Measurements from ENCODE around the gene RADIL.

Gene RADIL

GRCh38 chr7:4753598-4754432 is 129.7 kb downstream of the RADIL start:
- Histone ChIP-seq H3K27me3 (ENCODE audit: insufficient read depth, low read length) (no peaks in the 10 kb centered on the region), H3K27ac (ENCODE audit: low read depth, low read length) (no peak overlapping the region), H3K4me1 (ENCODE audit: insufficient read depth, low read length) (no peaks in the 10 kb centered on the region), H3K9ac (ENCODE audit: low read depth, low read length) (no peak overlapping the region), H3K9me3 (ENCODE audit: insufficient read depth, low read depth, low read length) (no peaks in the 10 kb centered on the region), H3K36me3 (ENCODE audit: insufficient read depth, low read length) (peaks cover 16% of the 10 kb centered on the region; the same call in 1 of the 2 replicates), H3K4me3 (ENCODE audit: low read length) (no peak overlapping the region)
- WGBS, result 59% methylated on average over 31 of the region's 31 CpGs

DNA sequence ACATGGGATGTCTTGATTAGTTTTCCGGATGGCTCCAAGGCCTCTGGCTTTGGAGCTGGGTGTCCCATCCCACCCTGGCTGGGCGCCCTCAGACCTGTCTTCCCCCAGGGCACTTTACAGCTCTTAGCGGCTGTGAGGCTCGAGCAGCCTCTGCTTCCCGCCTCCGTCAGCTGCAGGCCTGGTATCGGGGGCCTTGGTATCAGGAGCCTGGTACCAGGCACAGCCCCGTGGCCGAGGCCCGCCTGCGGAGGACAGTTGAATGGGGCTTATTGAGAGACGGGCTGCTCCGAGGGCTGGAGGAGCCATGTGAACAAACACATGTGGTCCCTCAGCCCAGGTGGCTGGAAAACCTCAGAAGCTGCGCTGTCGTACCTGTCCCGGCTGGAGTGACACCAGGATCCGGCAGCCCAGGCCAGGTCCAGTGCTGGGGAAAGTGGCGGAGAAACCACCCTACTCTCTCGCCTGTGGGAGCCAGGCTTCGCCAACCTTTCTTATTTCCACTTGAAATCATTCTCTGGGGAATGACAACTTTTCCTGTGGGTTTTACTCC is 132.0 kb downstream of the RADIL start:
- Histone ChIP-seq H3K27ac (ENCODE audit: low read depth, low read length) (no peak overlapping the region), H3K4me1 (ENCODE audit: insufficient read depth, low read length) (no peaks in the 10 kb centered on the region), H3K36me3 (ENCODE audit: insufficient read depth, low read length) (peaks cover 17% of the 10 kb centered on the region; the same call in 1 of the 2 replicates), H3K9ac (ENCODE audit: low read depth, low read length) (no peak overlapping the region), H3K9me3 (ENCODE audit: insufficient read depth, low read depth, low read length) (no peaks in the 10 kb centered on the region), H3K4me3 (ENCODE audit: low read length) (no peak overlapping the region), H3K27me3 (ENCODE audit: insufficient read depth, low read length) (peaks cover 6% of the 10 kb centered on the region)
- 95% methylated on average over 20 of the region's 20 CpGs for WGBS

- 95% methylated on average over 15 of the region's 15 CpGs for WGBS
- Histone ChIP-seq H3K4me3 (ENCODE audit: low read length) (no peak overlapping the region), H3K27me3 (ENCODE audit: insufficient read depth, low read length) (peaks cover 14% of the 10 kb centered on the region), H3K27ac (ENCODE audit: low read depth, low read length) (no peak overlapping the region), H3K9ac (ENCODE audit: low read depth, low read length) (no peak overlapping the region), H3K4me1 (ENCODE audit: insufficient read depth, low read length) (peaks cover 5% of the 10 kb centered on the region; the same call in 1 of the 2 replicates), H3K36me3 (ENCODE audit: insufficient read depth, low read length) (0 out of 2 replicates have a peak, but pooled peaks cover 7% of the 10 kb centered on the region), H3K9me3 (ENCODE audit: insufficient read depth, low read depth, low read length) (no peaks in the 10 kb centered on the region)
Measured at GRCh38 chr7:4749798-4750197, 133.7 kb downstream of the RADIL start.

DNA sequence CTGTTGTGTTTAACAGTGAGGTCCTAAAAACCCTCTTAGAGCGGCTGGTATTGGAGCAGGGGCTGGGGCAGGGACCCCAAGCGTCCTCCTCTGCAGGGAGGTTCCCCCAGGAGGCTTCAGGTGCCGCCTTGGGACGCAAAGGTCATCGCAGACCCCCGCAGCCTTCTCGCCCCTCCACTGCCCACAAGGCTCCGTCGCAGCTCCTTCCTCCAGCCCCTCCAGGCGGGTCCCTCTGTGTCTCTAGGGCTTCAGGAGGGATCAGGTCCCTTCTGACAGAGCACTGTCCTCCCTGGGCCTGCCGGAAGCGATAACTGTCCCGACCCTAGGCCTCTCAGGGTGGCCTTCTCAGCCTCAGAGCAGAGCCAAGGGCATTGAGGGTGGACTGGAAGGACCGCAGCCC is 134.2 kb downstream of the RADIL start:
- peaks cover 7% of the 10 kb centered on the region; the same call in 1 of the 2 replicates for H3K4me1 ChIP-seq (ENCODE audit: insufficient read depth, low read length)
- 0 out of 2 replicates have a peak, but pooled peaks cover 7% of the 10 kb centered on the region for H3K36me3 ChIP-seq (ENCODE audit: insufficient read depth, low read length)
- H3K27ac ChIP-seq (ENCODE audit: low read depth, low read length), result no peak overlapping the region
- H3K9me3 ChIP-seq (ENCODE audit: insufficient read depth, low read depth, low read length), result no peaks in the 10 kb centered on the region
- no peak overlapping the region for H3K9ac ChIP-seq (ENCODE audit: low read depth, low read length)
- H3K4me3 ChIP-seq (ENCODE audit: low read length), result no peak overlapping the region
- H3K27me3 ChIP-seq (ENCODE audit: insufficient read depth, low read length), result peaks cover 16% of the 10 kb centered on the region
- 94% methylated on average over 14 of the region's 14 CpGs for WGBS
